ENCODE data around the gene NUMBL.

DNA sequence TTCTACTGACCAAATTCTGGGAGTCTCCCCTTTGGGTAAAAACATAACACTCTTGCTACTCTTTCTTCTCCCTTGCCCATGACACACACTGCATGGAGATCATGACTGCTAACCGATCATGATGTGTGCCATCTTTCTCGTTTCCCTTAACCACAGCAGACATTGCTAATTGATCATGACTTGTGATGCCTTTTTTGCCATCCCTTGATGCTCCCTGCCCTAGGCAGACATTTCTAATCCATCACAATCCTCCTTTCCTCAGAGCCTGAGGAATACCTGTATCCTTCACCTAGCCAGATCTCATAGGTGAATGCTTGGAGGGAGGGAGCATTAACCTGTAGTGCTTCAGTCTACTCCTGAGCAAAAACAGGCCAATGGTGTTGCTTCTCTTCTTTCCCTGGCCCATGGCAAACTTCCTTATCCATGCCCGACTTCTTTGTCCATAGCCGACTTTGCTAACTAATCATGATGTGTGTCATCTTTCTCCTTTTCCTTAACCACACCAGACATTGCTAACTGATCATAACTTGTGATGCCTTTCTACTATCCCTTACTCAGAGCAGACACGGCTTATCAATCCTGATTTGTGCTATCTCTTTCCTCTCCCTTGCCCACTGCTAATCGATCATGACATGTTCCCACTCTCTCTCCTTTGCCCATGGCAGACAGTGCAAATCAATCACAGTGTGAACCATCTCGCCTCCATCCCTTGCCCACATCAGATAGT is 17.7 kb downstream of the NUMBL start:
- TF ChIP-seq POLR2A (IDR thresholded peaks at IDR 0.05), result no peak
- TF ChIP-seq CTCF (IDR thresholded peaks at IDR 0.05), result no peak
- no peak for TF ChIP-seq POLR2AphosphoS5 (IDR thresholded peaks at IDR 0.05)

Data from gastroesophageal sphincter (tissue), 3 donors.